Sigmoid colon (tissue), 4 donors: ENCODE data around the gene TCF25.

Experiments used
- CTCF ChIP-seq, 4 experiments: fragments of 450-650 bp in 3 of 4; fragments of 200-600 bp in 1 of 4; IDR thresholded peaks; one replicate each; pipeline ENCODE4 v1.5.1; 2016 to 2019; ENCODE audit warnings: antibody characterized with exemption in 4 of 4, mild to moderate bottlenecking in 3 of 4, moderate library complexity in 2 of 4
- EP300 ChIP-seq, 4 donors: sonication (generic); formaldehyde crosslinking; IDR thresholded peaks; one replicate each; pipeline ENCODE4 v1.6.1; 2017; ENCODE audit warnings: antibody characterized with exemption in 4 of 4
- POLR2A ChIP-seq, 2 donors: fragments of 450-650 bp; IDR thresholded peaks; one replicate each; pipeline ENCODE4 v1.6.1; 2016; ENCODE audit warnings: antibody characterized with exemption in 2 of 2, mild to moderate bottlenecking in 2 of 2, moderate library complexity in 2 of 2
- POLR2AphosphoS5 ChIP-seq, 4 donors: sonication (generic); formaldehyde crosslinking; IDR thresholded peaks; one replicate each; pipeline ENCODE4 v1.6.1; 2017; ENCODE audit warnings: antibody characterized with exemption in 4 of 4

- TF ChIP-seq POLR2AphosphoS5 (IDR thresholded peaks at IDR 0.05) (no peak), EP300 (IDR thresholded peaks at IDR 0.05) (no peak), CTCF (IDR thresholded peaks at IDR 0.05) (no peak), POLR2A (IDR thresholded peaks at IDR 0.05) (no peak)
Measured at GRCh38 chr16:89952049-89952448, 78.7 kb downstream of the TCF25 start.
